ENCODE measurements around the gene B4GALT2.

B4GALT2 gene

GRCh38 chr1:44029911-44030604 lies 51.0 kb downstream of the B4GALT2 start:
- Histone ChIP-seq H4K8ac (ENCODE audit: low read length) (peak overlapping the region; percentile 78), H3K4me1 (ENCODE audit: control insufficient read depth, insufficient read depth, low read depth, low read length) (peaks cover 20% of the 10 kb centered on the region), H3K23ac (ENCODE audit: low read length in 2 of 2) (no peak overlapping the region), H4K91ac (ENCODE audit: low read length) (peak overlapping the region; percentile 74), H3K9me3 (ENCODE audit: control insufficient read depth, low read length) (no peaks in the 10 kb centered on the region), H3K27ac (ENCODE audit: low read length, poor library complexity, severe bottlenecking) (peak overlapping the region; percentile 73), H3K79me1 (replicated peaks; ENCODE audit: low read length, poor library complexity, severe bottlenecking) (no peaks in the 10 kb centered on the region), H3K27me3 (ENCODE audit: control insufficient read depth in 1 of 2, insufficient read depth in 1 of 2, low read length in 2 of 2) (no peaks in the 10 kb centered on the region), H2AFZ (ENCODE audit: low read depth, low read length) (peak overlapping the region; percentile 63), H3K4me3 (ENCODE audit: insufficient read depth in 1 of 2, low read depth in 1 of 2, low read length in 2 of 2) (peak overlapping the region; percentile 81 to 85), H3K36me3 (ENCODE audit: control insufficient read depth in 1 of 2, insufficient read depth in 2 of 2, low read depth in 1 of 2, low read length in 2 of 2) (no peaks in the 10 kb centered on the region), H3K4ac (ENCODE audit: low read depth in 1 of 2, low read length in 2 of 2) (peak overlapping the region; percentile 40 to 92), H2BK12ac (ENCODE audit: low read length in 2 of 2) (no peak overlapping the region), H2AK5ac (ENCODE audit: low read length, severe bottlenecking) (no peak overlapping the region), H3K4me2 (ENCODE audit: low read length, poor library complexity, severe bottlenecking) (peak overlapping the region; percentile 94), H2BK5ac (ENCODE audit: low read depth, low read length, poor library complexity, severe bottlenecking) (peak overlapping the region; percentile 96), H3K14ac (ENCODE audit: low read length in 2 of 2) (peak overlapping the region in 1 of 2 experiments; percentile 86), H2BK120ac (ENCODE audit: low read depth, low read length) (peak overlapping the region; percentile 64), H3K9ac (ENCODE audit: low read length) (peak overlapping the region; percentile 84), H3K18ac (ENCODE audit: low read depth in 1 of 2, low read length in 2 of 2) (peak overlapping the region; percentile 69 to 87), H2BK15ac (ENCODE audit: low read depth, poor library complexity, severe bottlenecking) (peak overlapping the region; percentile 44)
- WGBS, result under 1% methylated on average over 36 of the region's 75 CpGs
- DNase-seq, result peak; percentile 91

GRCh38 chr1:44030605-44031251 lies 51.7 kb downstream of the B4GALT2 start:
- H3K36me3 ChIP-seq (ENCODE audit: control insufficient read depth in 1 of 2, insufficient read depth in 2 of 2, low read depth in 1 of 2, low read length in 2 of 2), result no peaks in the 10 kb centered on the region
- peak overlapping the region; percentile 52 for H4K91ac ChIP-seq (ENCODE audit: low read length)
- H2BK12ac ChIP-seq (ENCODE audit: low read length in 2 of 2), result peak overlapping the region; percentile 18 to 61
- peak overlapping the region; percentile 76 for H2AFZ ChIP-seq (ENCODE audit: low read depth, low read length)
- H3K9ac ChIP-seq (ENCODE audit: low read length), result peak overlapping the region; percentile 82
- H2BK15ac ChIP-seq (ENCODE audit: low read depth, poor library complexity, severe bottlenecking), result no peak overlapping the region
- no peak overlapping the region for H2AK5ac ChIP-seq (ENCODE audit: low read length, severe bottlenecking)
- peak overlapping the region; percentile 81 to 82 for H3K4me3 ChIP-seq (ENCODE audit: insufficient read depth in 1 of 2, low read depth in 1 of 2, low read length in 2 of 2)
- H2BK5ac ChIP-seq (ENCODE audit: low read depth, low read length, poor library complexity, severe bottlenecking), result peak overlapping the region; percentile 37
- H3K14ac ChIP-seq (ENCODE audit: low read length in 2 of 2), result peak overlapping the region in 1 of 2 experiments; percentile 96
- H2BK120ac ChIP-seq (ENCODE audit: low read depth, low read length), result peak overlapping the region; percentile 42
- H3K4me2 ChIP-seq (ENCODE audit: low read length, poor library complexity, severe bottlenecking), result peak overlapping the region; percentile 94
- H3K9me3 ChIP-seq (ENCODE audit: control insufficient read depth, low read length), result no peaks in the 10 kb centered on the region
- H3K23ac ChIP-seq (ENCODE audit: low read length in 2 of 2), result peak overlapping the region in 1 of 2 experiments; percentile 70
- 0% methylated on average over 61 of the region's 66 CpGs for WGBS
- peak; percentile 73 for DNase-seq
- peak overlapping the region; percentile 73 for H3K27ac ChIP-seq (ENCODE audit: low read length, poor library complexity, severe bottlenecking)
- H3K4ac ChIP-seq (ENCODE audit: low read depth in 1 of 2, low read length in 2 of 2), result peak overlapping the region; percentile 66 to 92
- H3K79me1 ChIP-seq (replicated peaks; ENCODE audit: low read length, poor library complexity, severe bottlenecking), result no peaks in the 10 kb centered on the region
- H3K4me1 ChIP-seq (ENCODE audit: control insufficient read depth, insufficient read depth, low read depth, low read length), result peaks cover 18% of the 10 kb centered on the region
- no peaks in the 10 kb centered on the region for H3K27me3 ChIP-seq (ENCODE audit: control insufficient read depth in 1 of 2, insufficient read depth in 1 of 2, low read length in 2 of 2)
- peak overlapping the region; percentile 66 for H4K8ac ChIP-seq (ENCODE audit: low read length)
- H3K18ac ChIP-seq (ENCODE audit: low read depth in 1 of 2, low read length in 2 of 2), result peak overlapping the region; percentile 82 to 87

GRCh38 chr1:44031252-44032169 lies 52.5 kb downstream of the B4GALT2 start, which contains the start of gene SLC6A9:
TSS of gene SLC6A9 (minus strand) at chr1:44031462. CDS start at chr1:44024277, 7,185 bp downstream.
- Histone ChIP-seq H3K9me3 (ENCODE audit: control insufficient read depth, low read length) (no peaks in the 10 kb centered on the region), H2BK15ac (ENCODE audit: low read depth, poor library complexity, severe bottlenecking) (peak within 1 kb of the TSS; percentile 44), H4K91ac (ENCODE audit: low read length) (peak within 1 kb of the TSS; percentile 52), H2AFZ (ENCODE audit: low read depth, low read length) (peak within 1 kb of the TSS; percentile 76), H2AK5ac (ENCODE audit: low read length, severe bottlenecking) (peak within 1 kb of the TSS; percentile 23), H2BK12ac (ENCODE audit: low read length in 2 of 2) (peak within 1 kb of the TSS; percentile 18 to 61), H3K9ac (ENCODE audit: low read length) (peak within 1 kb of the TSS; percentile 82), H3K14ac (ENCODE audit: low read length in 2 of 2) (peak within 1 kb of the TSS in 1 of 2 experiments; percentile 96), H2BK5ac (ENCODE audit: low read depth, low read length, poor library complexity, severe bottlenecking) (peak within 1 kb of the TSS; percentile 37), H3K79me1 (replicated peaks; ENCODE audit: low read length, poor library complexity, severe bottlenecking) (no peaks in the 10 kb centered on the region), H3K18ac (ENCODE audit: low read depth in 1 of 2, low read length in 2 of 2) (peak within 1 kb of the TSS; percentile 82 to 87), H2BK120ac (ENCODE audit: low read depth, low read length) (peak within 1 kb of the TSS; percentile 42), H3K36me3 (ENCODE audit: control insufficient read depth in 1 of 2, insufficient read depth in 2 of 2, low read depth in 1 of 2, low read length in 2 of 2) (no peaks in the 10 kb centered on the region), H3K4me3 (ENCODE audit: insufficient read depth in 1 of 2, low read depth in 1 of 2, low read length in 2 of 2) (peak within 1 kb of the TSS; percentile 81 to 82), H4K8ac (ENCODE audit: low read length) (peak within 1 kb of the TSS; percentile 66), H3K4me2 (ENCODE audit: low read length, poor library complexity, severe bottlenecking) (peak within 1 kb of the TSS; percentile 94), H3K27ac (ENCODE audit: low read length, poor library complexity, severe bottlenecking) (peak within 1 kb of the TSS; percentile 73), H3K4me1 (ENCODE audit: control insufficient read depth, insufficient read depth, low read depth, low read length) (peaks cover 18% of the 10 kb centered on the region), H3K23ac (ENCODE audit: low read length in 2 of 2) (peak within 1 kb of the TSS in 1 of 2 experiments; percentile 70), H3K4ac (ENCODE audit: low read depth in 1 of 2, low read length in 2 of 2) (peak within 1 kb of the TSS; percentile 66 to 92), H3K27me3 (ENCODE audit: control insufficient read depth in 1 of 2, insufficient read depth in 1 of 2, low read length in 2 of 2) (no peaks in the 10 kb centered on the region)
- peak; percentile 80 for DNase-seq
- 9% methylated on average over 20 of the region's 40 CpGs for WGBS

Measured in mesenchymal stem cell (in vitro differentiated cells and primary cell).